ENCODE data around the gene NR1D1.

GRCh38 chr17:40074175-40074512 lies 26.2 kb downstream of the NR1D1 start:
- TF ChIP-seq EZH2 (IDR thresholded peaks at IDR 0.05; ENCODE audit: low read depth, low read length, severe bottlenecking), result no peak
- no peak for TF ChIP-seq CTCF (IDR thresholded peaks at IDR 0.05; ENCODE audit: control extremely low read depth in 1 of 3, insufficient read depth in 1 of 3, low read depth in 1 of 3, low read length in 3 of 3)
- no peak for TF ChIP-seq CREB1 (IDR thresholded peaks at IDR 0.05)
- no peak for TF ChIP-seq POLR2AphosphoS5 (IDR thresholded peaks at IDR 0.05; ENCODE audit: low read depth, low read length)
- no peak for TF ChIP-seq POLR2A (IDR thresholded peaks at IDR 0.05; ENCODE audit: control extremely low read depth in 1 of 2, low read depth in 2 of 2, low read length in 2 of 2)
- no peak for TF ChIP-seq RBBP5 (IDR thresholded peaks at IDR 0.05; ENCODE audit: borderline replicate concordance, low read depth, low read length)
- no peak for TF ChIP-seq ASH2L (IDR thresholded peaks at IDR 0.05; ENCODE audit: low read length)
- no peak for TF ChIP-seq KDM1A (IDR thresholded peaks at IDR 0.05; ENCODE audit: borderline replicate concordance, low read length)
- TF ChIP-seq TAF7 (optimal IDR thresholded peaks at IDR 0.05; ENCODE audit: borderline replicate concordance, low read depth, low read length), result no peak
- no peak for TF ChIP-seq RXRA (IDR thresholded peaks at IDR 0.05; ENCODE audit: insufficient read depth, low read depth, low read length)
- TF ChIP-seq JUND (IDR thresholded peaks at IDR 0.05; ENCODE audit: low read length), result no peak
- TF ChIP-seq SUZ12 (IDR thresholded peaks at IDR 0.05; ENCODE audit: low read length), result no peak
- TF ChIP-seq FOSL1 (IDR thresholded peaks at IDR 0.05; ENCODE audit: insufficient read depth, low read depth, low read length), result no peak

Measured in H1 (cell line).